Smooth muscle cell (in vitro differentiated cells): ENCODE results near the gene RAB11FIP3. TPM values are rescaled to one million over a fixed set of nuclear protein-coding genes. Genes with fewer than 3 reads are reported as not detected.
A peak's percentile ranks its signal among the peaks of the same experiment; 100 is the strongest.

Experiments
- DNase-seq: peaks from one replicate; lab custom pipeline; 2025; ENCODE audit not compliant: unreplicated experiment; lab: John Stamatoyannopoulos, UW
- H2AFZ ChIP-seq: fragments of 200-600 bp; sonication (generic); 2 replicates; pipeline ENCODE4 v1.6.0; 2016; ENCODE audit warnings: antibody characterized with exemption, low read depth, mild to moderate bottlenecking
- H3F3A ChIP-seq: fragments of 200-600 bp; sonication (generic); 2 replicates; pipeline ENCODE4 v1.6.0; 2017; ENCODE audit warnings: antibody characterized with exemption, low read depth
- H3K27ac ChIP-seq: fragments of 200-600 bp; sonication (generic); 2 replicates; pipeline ENCODE4 v1.5.1; 2016; ENCODE audit warnings: low read depth, mild to moderate bottlenecking
- H3K27me3 ChIP-seq: fragments of 200-600 bp; sonication (generic); 2 replicates; pipeline ENCODE4 v1.6.1; 2016; ENCODE audit warnings: low read depth, mild to moderate bottlenecking
- H3K36me3 ChIP-seq: fragments of 200-600 bp; sonication (generic); 2 replicates; pipeline ENCODE4 v1.5.1; 2016; ENCODE audit warnings: low read depth
- H3K4me1 ChIP-seq: fragments of 200-600 bp; sonication (generic); 2 replicates; pipeline ENCODE4 v1.5.1; 2016; ENCODE audit warnings: low read depth
- H3K4me2 ChIP-seq: fragments of 200-600 bp; sonication (generic); 2 replicates; pipeline ENCODE4 v1.6.0; 2016; ENCODE audit warnings: mild to moderate bottlenecking
- H3K4me3 ChIP-seq: fragments of 200-600 bp; sonication (generic); 2 replicates; pipeline ENCODE4 v1.5.1; 2016; ENCODE audit warnings: mild to moderate bottlenecking
- H3K79me2 ChIP-seq: fragments of 200-600 bp; sonication (generic); 2 replicates; pipeline ENCODE4 v1.6.0; 2016; ENCODE audit warnings: low read depth, mild to moderate bottlenecking
- H3K9ac ChIP-seq: fragments of 200-600 bp; sonication (generic); 2 replicates; pipeline ENCODE4 v1.6.0; 2016; ENCODE audit warnings: low read depth
- H3K9me3 ChIP-seq: fragments of 200-600 bp; sonication (generic); replicated peaks from 2 replicates; pipeline ENCODE4 v1.5.1; 2016; ENCODE audit warnings: low read depth
- H4K20me1 ChIP-seq: fragments of 200-600 bp; sonication (generic); 2 replicates; pipeline ENCODE4 v1.6.0; 2016; ENCODE audit warnings: low read depth
- WGBS: methylation state at CpG from one replicate; pipeline ENCODE4 v1.1.7; 2016; ENCODE audit warnings: low lambda C conversion rate; 5-methylcytosine and 5-hydroxymethylcytosine counted together
- polyA plus RNA-seq: library from polyadenylated mRNA; unstranded; fragments of >200 nt; fragmentation: Nextera tagmentation; extraction: Ambion mirVana; gene quantifications from 2 replicates; pipeline ENCODE4 v1.2.1, GENCODE V29; 2016
- total RNA-seq: library from RNA; depleted of rRNA; stranded (reverse); fragments of >200 nt; gene quantifications from 2 replicates; pipeline ENCODE4 v1.2.3, GENCODE V29; 2014
- TF ChIP-seq, protein P1 (sequence below): fragments of 200-600 bp; sonication (generic); IDR thresholded peaks from 2 replicates; pipeline ENCODE4 v1.5.1; 2017; ENCODE audit warnings: borderline replicate concordance, mild to moderate bottlenecking, antibody characterized with exemption; ENCODE audit not compliant: insufficient read depth, poor library complexity, severe bottlenecking

The RAB11FIP3 gene
- total and polyA plus RNA-seq, 2 experiments from 2014 or later: 19.5 to 20.4 TPM

DNA sequence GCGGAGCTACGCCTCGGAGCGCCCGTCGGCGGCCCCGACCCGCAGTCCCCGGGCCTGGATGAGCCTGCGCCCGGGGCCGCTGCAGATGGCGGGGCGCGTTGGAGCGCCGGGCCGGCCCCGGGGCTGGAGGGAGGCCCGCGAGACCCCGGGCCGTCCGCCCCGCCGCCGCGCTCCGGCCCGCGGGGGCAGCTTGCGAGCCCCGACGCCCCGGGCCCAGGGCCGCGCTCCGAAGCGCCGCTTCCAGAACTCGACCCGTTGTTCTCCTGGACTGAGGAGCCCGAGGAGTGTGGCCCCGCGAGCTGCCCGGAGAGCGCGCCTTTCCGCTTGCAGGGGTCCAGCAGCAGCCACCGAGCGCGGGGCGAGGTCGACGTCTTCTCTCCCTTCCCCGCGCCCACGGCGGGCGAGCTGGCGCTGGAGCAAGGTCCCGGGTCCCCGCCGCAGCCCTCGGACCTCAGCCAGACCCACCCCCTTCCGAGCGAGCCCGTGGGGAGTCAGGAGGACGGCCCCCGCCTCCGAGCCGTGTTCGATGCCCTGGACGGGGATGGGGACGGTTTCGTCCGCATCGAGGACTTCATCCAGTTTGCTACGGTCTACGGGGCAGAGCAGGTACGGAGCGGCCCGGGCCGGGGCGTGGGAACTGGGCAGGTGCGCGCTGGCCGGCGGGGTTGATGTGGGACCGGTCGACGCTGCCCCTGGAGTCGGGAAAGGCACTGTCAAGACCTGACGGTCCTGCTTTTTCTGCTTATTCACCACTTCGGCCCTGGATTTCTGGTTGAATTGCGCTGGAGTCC, 861 bp downstream of the RAB11FIP3 start:
- Histone ChIP-seq H4K20me1 (peaks cover 52% of the 10 kb centered on the region), H3K4me1 (peaks cover 14% of the 10 kb centered on the region), H3F3A (peaks cover 10% of the 10 kb centered on the region), H3K36me3 (no peaks in the 10 kb centered on the region), H3K4me3 (peak overlapping the region; percentile 58), H3K27ac (no peak overlapping the region), H3K4me2 (peak overlapping the region; percentile 95), H3K9me3 (no peaks in the 10 kb centered on the region), H2AFZ (no peak overlapping the region), H3K27me3 (no peaks in the 10 kb centered on the region), H3K9ac (no peak overlapping the region), H3K79me2 (peaks cover 43% of the 10 kb centered on the region)
- 2% methylated on average over 78 of the region's 97 CpGs for WGBS
- TF ChIP-seq, protein P1, sequence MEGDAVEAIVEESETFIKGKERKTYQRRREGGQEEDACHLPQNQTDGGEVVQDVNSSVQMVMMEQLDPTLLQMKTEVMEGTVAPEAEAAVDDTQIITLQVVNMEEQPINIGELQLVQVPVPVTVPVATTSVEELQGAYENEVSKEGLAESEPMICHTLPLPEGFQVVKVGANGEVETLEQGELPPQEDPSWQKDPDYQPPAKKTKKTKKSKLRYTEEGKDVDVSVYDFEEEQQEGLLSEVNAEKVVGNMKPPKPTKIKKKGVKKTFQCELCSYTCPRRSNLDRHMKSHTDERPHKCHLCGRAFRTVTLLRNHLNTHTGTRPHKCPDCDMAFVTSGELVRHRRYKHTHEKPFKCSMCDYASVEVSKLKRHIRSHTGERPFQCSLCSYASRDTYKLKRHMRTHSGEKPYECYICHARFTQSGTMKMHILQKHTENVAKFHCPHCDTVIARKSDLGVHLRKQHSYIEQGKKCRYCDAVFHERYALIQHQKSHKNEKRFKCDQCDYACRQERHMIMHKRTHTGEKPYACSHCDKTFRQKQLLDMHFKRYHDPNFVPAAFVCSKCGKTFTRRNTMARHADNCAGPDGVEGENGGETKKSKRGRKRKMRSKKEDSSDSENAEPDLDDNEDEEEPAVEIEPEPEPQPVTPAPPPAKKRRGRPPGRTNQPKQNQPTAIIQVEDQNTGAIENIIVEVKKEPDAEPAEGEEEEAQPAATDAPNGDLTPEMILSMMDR: no peak
- DNase-seq: no peak

DNA sequence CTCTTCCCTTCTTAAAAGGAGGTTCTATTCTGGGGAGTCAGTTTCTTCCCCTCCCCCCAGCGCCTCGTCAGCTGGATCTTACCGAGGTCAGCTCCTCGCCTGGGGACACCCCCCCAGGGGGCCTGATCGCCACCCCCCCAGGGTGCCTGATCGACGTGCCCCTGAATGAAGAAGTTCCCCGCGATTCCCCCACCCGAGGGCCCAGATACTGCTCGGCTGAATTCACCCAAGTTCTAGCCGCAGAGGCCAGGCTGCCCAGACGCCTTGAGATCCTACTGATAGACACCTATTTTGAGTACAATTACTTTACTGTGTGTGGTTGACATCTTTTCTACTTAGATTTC, 1.4 kb downstream of the RAB11FIP3 start:
- peaks cover 10% of the 10 kb centered on the region for H3F3A ChIP-seq
- peaks cover 57% of the 10 kb centered on the region for H4K20me1 ChIP-seq
- H3K27me3 ChIP-seq: no peaks in the 10 kb centered on the region
- H3K9ac ChIP-seq: no peak overlapping the region
- TF ChIP-seq, protein P1: no peak
- H3K36me3 ChIP-seq: no peaks in the 10 kb centered on the region
- peak overlapping the region; percentile 95 for H3K4me2 ChIP-seq
- H3K4me3 ChIP-seq: peak overlapping the region; percentile 58
- no peaks in the 10 kb centered on the region for H3K9me3 ChIP-seq
- peaks cover 46% of the 10 kb centered on the region for H3K79me2 ChIP-seq
- no peak overlapping the region for H3K27ac ChIP-seq
- no peak overlapping the region for H2AFZ ChIP-seq
- 16% methylated on average over 13 of the region's 13 CpGs for WGBS
- peaks cover 14% of the 10 kb centered on the region for H3K4me1 ChIP-seq
- DNase-seq: no peak

DNA sequence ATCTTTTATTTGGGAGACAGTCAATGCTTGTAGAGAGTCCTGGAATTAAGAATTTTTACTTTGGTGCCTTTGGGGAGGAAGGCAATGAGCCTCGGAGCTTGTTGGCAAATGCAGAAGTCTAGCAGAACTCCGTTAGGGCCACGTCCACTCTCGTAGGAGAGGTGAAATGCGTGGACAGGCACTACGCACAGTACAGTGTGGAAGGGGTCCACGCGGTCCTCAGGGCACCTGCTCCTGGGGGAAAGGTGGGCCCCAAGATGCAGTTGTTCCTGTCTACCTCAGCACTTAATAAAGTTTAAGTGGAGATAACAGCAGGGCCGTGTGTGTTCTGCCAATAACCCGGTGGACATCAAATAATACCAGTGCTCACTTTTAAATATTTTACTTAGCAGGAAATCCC, 1.8 kb downstream of the RAB11FIP3 start:
- Histone ChIP-seq H3K79me2 (peaks cover 46% of the 10 kb centered on the region), H3K9ac (no peak overlapping the region)
- TF ChIP-seq, protein P1: no peak

DNA sequence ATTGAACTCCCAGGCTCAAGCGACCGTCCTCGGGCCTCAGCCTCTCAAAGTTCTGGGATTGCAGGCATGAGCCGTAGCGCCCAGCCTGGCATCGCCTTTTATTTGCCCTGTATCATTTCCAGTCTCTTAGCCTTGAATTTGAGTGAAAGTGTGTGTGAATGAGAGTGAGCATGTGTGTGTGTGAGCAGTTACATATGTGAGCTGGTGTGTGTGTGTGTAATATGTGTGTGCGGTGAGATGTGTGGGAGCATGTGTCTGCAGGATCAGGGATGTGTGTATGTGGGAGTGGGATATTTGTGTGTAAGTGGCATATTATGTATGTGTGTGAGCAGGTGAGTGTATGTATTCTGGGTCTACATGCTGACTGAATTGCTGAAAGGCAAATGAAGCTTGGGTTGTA, 5.5 kb downstream of the RAB11FIP3 start:
- Histone ChIP-seq H3K4me3 (no peak overlapping the region), H3K27ac (no peak overlapping the region), H2AFZ (no peak overlapping the region), H3K79me2 (peaks cover 69% of the 10 kb centered on the region), H3K9ac (no peak overlapping the region), H3K9me3 (no peaks in the 10 kb centered on the region), H4K20me1 (peaks cover 82% of the 10 kb centered on the region), H3K27me3 (no peaks in the 10 kb centered on the region), H3F3A (no peaks in the 10 kb centered on the region), H3K4me1 (peaks cover 8% of the 10 kb centered on the region), H3K36me3 (no peaks in the 10 kb centered on the region), H3K4me2 (no peak overlapping the region)
- DNase-seq: no peak
- TF ChIP-seq, protein P1: no peak
- WGBS: 94% methylated on average over 7 of the region's 7 CpGs

More for the DNA sequence above, 1.8 kb downstream of the RAB11FIP3 start:
- Histone ChIP-seq H4K20me1 (peaks cover 58% of the 10 kb centered on the region), H3K36me3 (no peaks in the 10 kb centered on the region), H3K4me2 (peak overlapping the region; percentile 95), H3K9me3 (no peaks in the 10 kb centered on the region), H3K27ac (no peak overlapping the region), H3F3A (peaks cover 10% of the 10 kb centered on the region), H3K4me1 (peaks cover 14% of the 10 kb centered on the region), H2AFZ (no peak overlapping the region), H3K4me3 (peak overlapping the region; percentile 58), H3K27me3 (no peaks in the 10 kb centered on the region)
- WGBS: 80% methylated on average over 10 of the region's 10 CpGs
- DNase-seq: no peak
